ENCODE data around the gene TRIM46. TPM values are rescaled to one million over a fixed set of nuclear protein-coding genes. Genes with fewer than 3 reads are reported as not detected.

TRIM46 gene
- 0.43 TPM for total RNA-seq
- long read RNA-seq: 0 reads

DNA sequence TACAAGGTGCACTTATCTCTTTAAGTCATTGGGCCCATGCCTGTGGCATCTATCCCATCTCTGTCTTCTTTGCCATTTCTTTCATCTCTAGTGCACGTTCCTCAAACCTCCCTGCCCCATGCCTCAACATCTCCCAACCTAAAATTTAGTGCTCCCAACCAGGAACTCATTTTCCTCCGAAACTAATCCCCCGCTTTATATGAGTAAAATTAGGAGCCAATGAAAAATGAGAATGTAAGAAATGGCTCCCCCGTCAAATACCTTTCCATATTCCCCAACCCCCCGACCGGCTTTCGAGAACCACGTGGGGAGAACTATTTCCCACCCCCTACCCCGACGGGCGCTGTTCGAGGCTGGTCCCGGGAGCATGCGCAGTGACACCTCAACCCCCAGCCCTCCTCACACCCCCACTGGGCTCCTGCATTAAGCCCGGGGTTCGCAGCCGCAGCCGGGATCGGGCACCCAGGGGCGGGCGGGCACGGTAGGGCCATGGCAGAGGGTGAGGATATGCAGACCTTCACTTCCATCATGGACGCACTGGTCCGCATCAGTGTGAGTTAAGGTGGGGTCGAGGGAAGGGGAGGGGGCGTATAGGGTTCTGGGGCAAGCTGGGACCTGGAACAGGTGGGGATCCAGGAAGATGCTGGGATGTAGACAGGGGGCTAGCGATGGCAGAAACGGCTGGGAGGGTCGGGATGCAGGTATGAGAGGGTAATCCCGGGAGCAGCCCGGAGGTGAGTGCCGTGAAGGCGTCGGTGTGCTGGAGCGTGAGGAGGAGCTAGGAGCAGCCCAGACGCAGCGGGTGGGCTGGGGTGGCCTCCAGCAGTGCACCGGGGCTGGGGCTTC, at the start of gene TRIM46:
Gene TRIM46 (plus strand): TSS at position 372 of the 846 bp plus-strand sequence. CDS start 118 bp downstream, at position 490.
- Histone ChIP-seq H3K36me3 (peaks cover 28% of the 10 kb centered on the region), H3K4me1 (peaks cover 19% of the 10 kb centered on the region), H3K9me3 (no peaks in the 10 kb centered on the region), H3K4me3 (peak within 1 kb of the TSS; percentile 67), H3K27ac (peak within 1 kb of the TSS; percentile 88), H3K27me3 (no peaks in the 10 kb centered on the region)
- intact Hi-C loops (cut with DNase I): no loop called here
- DNase-seq (peak; percentile 71), ATAC-seq (no peak)
- TF ChIP-seq CTCF (IDR thresholded peaks at IDR 0.05): no peak

DNA sequence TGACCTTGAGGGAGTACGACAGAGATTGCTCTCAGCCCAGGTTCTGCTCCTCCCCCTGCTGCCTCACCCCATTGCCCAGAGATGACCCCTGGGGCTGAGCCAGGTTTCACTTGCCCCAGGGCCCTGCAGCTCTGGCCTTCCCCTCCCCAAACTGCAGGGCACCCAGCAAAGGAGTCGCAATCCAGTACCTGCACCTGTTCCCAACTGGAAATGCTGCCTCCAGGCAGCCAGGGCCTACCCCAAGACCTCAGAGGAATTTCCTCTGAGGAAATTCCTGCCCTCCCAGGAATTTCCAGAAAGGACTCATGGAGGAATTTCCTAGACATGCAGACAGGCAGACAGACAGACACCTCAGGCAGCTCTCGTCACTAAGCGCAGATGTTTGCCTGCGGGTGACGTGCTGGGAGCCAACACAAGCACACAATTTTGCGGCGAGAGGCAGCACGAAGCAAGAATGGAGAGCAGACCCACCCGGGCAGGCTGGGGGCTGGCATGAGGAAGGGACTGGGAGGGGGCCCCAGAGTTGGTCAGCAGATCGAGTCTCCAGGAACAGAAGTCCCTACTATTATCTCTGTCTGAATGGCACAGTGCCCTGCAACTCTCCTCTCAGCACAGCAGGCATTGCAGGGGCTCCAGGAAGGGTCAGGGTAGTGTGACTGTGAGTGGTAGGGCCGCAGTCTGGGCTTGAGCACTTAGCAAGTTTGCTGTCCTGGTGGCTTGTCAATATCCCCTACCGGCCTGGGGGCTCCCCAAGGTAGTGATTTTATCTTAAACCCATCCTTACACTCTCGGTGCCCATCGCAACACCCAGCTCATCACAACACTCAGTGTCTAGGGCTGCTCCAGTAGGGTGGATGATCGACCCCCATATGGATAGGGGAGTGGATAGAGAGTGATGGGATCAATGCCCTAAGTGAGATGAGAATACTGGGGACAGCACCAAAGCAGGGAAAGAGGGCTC, 48.9 kb upstream of the TRIM46 start:
- no peaks in the 10 kb centered on the region for H3K9me3 ChIP-seq
- H3K4me3 ChIP-seq: no peak overlapping the region
- peaks cover 33% of the 10 kb centered on the region for H3K4me1 ChIP-seq
- ATAC-seq (no peak), DNase-seq (peak; percentile 70)
- H3K27me3 ChIP-seq: peaks cover 8% of the 10 kb centered on the region
- peak overlapping the region; percentile 87 for H3K27ac ChIP-seq
- no peak for TF ChIP-seq CTCF (IDR thresholded peaks at IDR 0.05)
- intact Hi-C loops (cut with DNase I): loop anchor here (5.0 kb wide), 1 partner anchor 32 kb away; no protein-coding TSS in a partner anchor
- H3K36me3 ChIP-seq: no peaks in the 10 kb centered on the region

DNA sequence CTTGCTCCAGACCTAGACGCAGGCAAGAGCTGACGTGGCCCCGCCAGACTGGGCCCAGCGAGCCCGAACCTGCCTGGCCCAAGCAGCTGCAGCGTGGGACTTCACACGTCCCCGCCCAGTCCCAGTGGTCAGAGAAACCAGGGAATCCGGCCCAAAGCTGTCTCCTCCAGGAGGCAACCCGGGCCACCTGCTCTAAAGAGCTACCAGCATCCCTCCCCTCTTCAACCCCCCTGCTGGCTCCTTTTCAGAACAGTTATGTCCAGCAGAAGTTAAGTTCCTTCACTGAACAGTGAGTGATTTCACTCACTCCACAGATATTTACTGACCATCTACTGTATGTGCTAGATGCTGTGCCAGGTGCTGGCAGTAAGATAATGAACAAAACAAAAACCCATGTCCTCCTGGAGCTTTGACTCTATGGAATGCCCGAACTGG, 48.1 kb upstream of the TRIM46 start:
- no peak for DNase-seq
- TF ChIP-seq CTCF (IDR thresholded peaks at IDR 0.05): no peak
- Histone ChIP-seq H3K36me3 (no peaks in the 10 kb centered on the region), H3K4me3 (peak overlapping the region; percentile 64), H3K27me3 (peaks cover 10% of the 10 kb centered on the region), H3K4me1 (peaks cover 33% of the 10 kb centered on the region), H3K27ac (peak overlapping the region; percentile 87), H3K9me3 (no peaks in the 10 kb centered on the region)
- intact Hi-C loops (cut with DNase I): loop anchor here (5.0 kb wide), 1 partner anchor 33 kb away; no protein-coding TSS in a partner anchor
- ATAC-seq: no peak

DNA sequence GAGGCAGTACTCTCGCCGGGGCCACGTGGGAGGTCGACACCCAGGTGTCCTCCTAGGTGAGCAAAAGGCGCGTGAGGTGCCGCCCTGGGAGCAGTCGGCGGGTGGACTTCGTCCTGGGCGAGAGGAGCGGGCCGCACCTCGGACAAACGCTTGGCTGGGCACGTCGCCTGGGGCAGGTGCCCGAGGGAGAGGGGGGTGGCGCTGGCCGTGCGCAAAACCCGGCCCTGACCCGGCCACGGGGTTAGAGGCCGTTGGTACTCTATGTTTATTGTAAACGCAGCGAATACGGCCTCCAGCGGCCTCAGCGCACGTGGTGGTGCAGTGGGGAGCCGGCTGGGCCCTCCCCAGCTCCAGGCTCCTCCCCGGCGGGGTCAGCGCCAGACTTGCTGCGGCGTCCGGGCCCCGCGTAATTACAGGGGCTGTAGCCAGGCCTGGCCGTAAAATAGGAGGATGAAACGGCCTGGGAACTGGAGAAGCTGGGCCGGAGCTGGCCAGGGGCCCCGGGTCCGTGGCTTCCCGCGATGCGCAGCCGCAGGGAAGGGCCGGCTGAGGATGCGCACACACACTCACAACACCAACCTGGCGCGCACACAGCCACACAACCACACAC, 47.6 kb upstream of the TRIM46 start:
- Histone ChIP-seq H3K27ac (peak overlapping the region; percentile 87), H3K4me3 (peak overlapping the region; percentile 64), H3K4me1 (peaks cover 33% of the 10 kb centered on the region), H3K9me3 (no peaks in the 10 kb centered on the region), H3K27me3 (peaks cover 10% of the 10 kb centered on the region), H3K36me3 (no peaks in the 10 kb centered on the region)
- TF ChIP-seq CTCF (IDR thresholded peaks at IDR 0.05): no peak
- peak; percentile 37 for ATAC-seq
- DNase-seq: peak; percentile 90
- intact Hi-C loops (cut with DNase I): loop anchor here (5.0 kb wide), 1 partner anchor 34 kb away; no protein-coding TSS in a partner anchor

DNA sequence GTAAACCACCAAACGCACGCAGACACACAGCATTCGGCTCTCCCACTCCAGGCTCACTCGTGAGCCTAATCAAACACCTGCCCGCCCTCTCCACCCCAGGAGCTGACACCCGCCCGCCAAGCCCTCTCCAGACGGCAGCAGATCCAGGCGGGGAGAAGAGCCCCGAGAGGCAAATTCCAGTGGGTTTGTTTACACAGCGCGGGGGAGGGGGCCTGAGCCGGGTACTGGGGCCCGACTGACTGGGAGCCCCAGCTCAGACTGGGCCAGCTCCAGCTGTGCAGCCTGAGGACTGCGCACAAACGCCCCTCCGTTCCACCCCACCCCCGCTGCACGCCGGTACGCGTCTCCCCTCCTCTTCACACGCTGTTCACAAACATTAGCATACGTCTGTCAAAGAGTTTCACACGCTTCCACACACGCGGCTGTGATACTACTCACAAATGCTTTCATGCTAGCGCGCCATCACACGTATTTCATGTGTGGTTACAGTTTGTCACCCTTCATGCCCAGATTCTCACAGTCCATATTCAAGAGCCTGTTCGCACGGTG, 47.0 kb upstream of the TRIM46 start:
- peak overlapping the region; percentile 64 for H3K4me3 ChIP-seq
- ATAC-seq: peak; percentile 69
- DNase-seq: peak; percentile 95
- intact Hi-C loops (cut with DNase I): loop anchor here (5.0 kb wide), 1 partner anchor 34 kb away; no protein-coding TSS in a partner anchor
- no peaks in the 10 kb centered on the region for H3K9me3 ChIP-seq
- peaks cover 10% of the 10 kb centered on the region for H3K27me3 ChIP-seq
- peaks cover 33% of the 10 kb centered on the region for H3K4me1 ChIP-seq
- H3K27ac ChIP-seq: peak overlapping the region; percentile 87
- peaks cover 3% of the 10 kb centered on the region for H3K36me3 ChIP-seq
- no peak for TF ChIP-seq CTCF (IDR thresholded peaks at IDR 0.05)

All from upper lobe of right lung (tissue), 1 donor.